Ascending aorta (tissue), 2 donors: Measurements from ENCODE around the gene NKAIN2. TPM values are rescaled to one million over a fixed set of nuclear protein-coding genes. Genes with fewer than 3 reads are reported as not detected.

ENCODE experiments used
- DNase-seq, 2 donors: peaks; one replicate each; pipeline ENCODE4 v3.0.0-alpha.2; 2019; ENCODE audit warnings: low spot score in 2 of 2
- H3K27ac ChIP-seq, 2 donors: fragments of 200-600 bp; sonication (generic); one replicate each; pipeline ENCODE4 v1.5.1; 2016 to 2017; ENCODE audit warnings: mild to moderate bottlenecking in 1 of 2
- H3K27me3 ChIP-seq: fragments of 200-600 bp; sonication (generic); one replicate; pipeline ENCODE4 v1.5.1; 2017
- H3K36me3 ChIP-seq, 2 donors: fragments of 200-600 bp; sonication (generic); one replicate each; pipeline ENCODE4 v1.5.1; 2016
- H3K4me1 ChIP-seq, 2 donors: fragments of 200-600 bp; sonication (generic); one replicate each; pipeline ENCODE4 v1.5.1; 2016 to 2017; ENCODE audit warnings: mild to moderate bottlenecking in 1 of 2
- H3K4me3 ChIP-seq, 2 donors: fragments of 200-600 bp; sonication (generic); one replicate each; pipeline ENCODE4 v1.5.1; 2016 to 2017; ENCODE audit warnings: mild to moderate bottlenecking in 1 of 2
- H3K9me3 ChIP-seq, 2 donors: fragments of 200-600 bp; sonication (generic); one replicate each; pipeline ENCODE4 v1.5.1; 2016
- CTCF ChIP-seq, 3 experiments: fragments of 200-600 bp in 2 of 3; fragments of 450-650 bp in 1 of 3; sonication (generic) in 2 of 3; IDR thresholded peaks; one replicate each; pipeline ENCODE4 v1.5.1; 2016 to 2019; ENCODE audit warnings: antibody characterized with exemption in 3 of 3, mild to moderate bottlenecking in 1 of 3, moderate library complexity in 1 of 3
- intact Hi-C: fragments of 100-400 bp; cut with DNase I; formaldehyde crosslinking; loops from one replicate; pipeline ENCODE4 v1.15.1; 2023
- total RNA-seq: library from RNA; depleted of rRNA; stranded (reverse); fragments of >200 nt; gene quantifications from one replicate; pipeline ENCODE4 v1.1.0, GENCODE V29; 2016

NKAIN2 gene
- total RNA-seq, 1 donor from 2014 or later: 0.11 TPM

- Histone ChIP-seq H3K36me3 (no peaks in the 10 kb centered on the region), H3K4me1 (no peaks in the 10 kb centered on the region), H3K9me3 (no peaks in the 10 kb centered on the region), H3K27me3 (no peaks in the 10 kb centered on the region), H3K4me3 (no peak overlapping the region), H3K27ac (no peak overlapping the region)
- intact Hi-C loops: no loop called here
- no peak for DNase-seq
- no peak for TF ChIP-seq CTCF (IDR thresholded peaks at IDR 0.05)
These were observed 675.2 kb downstream of the NKAIN2 start for GRCh38 chr6:124478906-124479305.

GRCh38 chr6:124479991-124480430, 676.3 kb downstream of the NKAIN2 start:
- H3K4me1 ChIP-seq: no peaks in the 10 kb centered on the region
- TF ChIP-seq CTCF (IDR thresholded peaks at IDR 0.05): no peak
- intact Hi-C loops: no loop called here
- no peak overlapping the region for H3K4me3 ChIP-seq
- H3K9me3 ChIP-seq: no peaks in the 10 kb centered on the region
- no peaks in the 10 kb centered on the region for H3K36me3 ChIP-seq
- no peaks in the 10 kb centered on the region for H3K27me3 ChIP-seq
- DNase-seq: no peak
- H3K27ac ChIP-seq: no peak overlapping the region

GRCh38 chr6:124482071-124482491, 678.4 kb downstream of the NKAIN2 start:
- no peaks in the 10 kb centered on the region for H3K36me3 ChIP-seq
- H3K27me3 ChIP-seq: no peaks in the 10 kb centered on the region
- no peaks in the 10 kb centered on the region for H3K4me1 ChIP-seq
- no peak for DNase-seq
- no peak for TF ChIP-seq CTCF (IDR thresholded peaks at IDR 0.05)
- intact Hi-C loops: no loop called here
- H3K4me3 ChIP-seq: no peak overlapping the region
- no peak overlapping the region for H3K27ac ChIP-seq
- H3K9me3 ChIP-seq: no peaks in the 10 kb centered on the region

- no peak overlapping the region for H3K27ac ChIP-seq
- H3K4me3 ChIP-seq: no peak overlapping the region
- H3K4me1 ChIP-seq: no peaks in the 10 kb centered on the region
- no peaks in the 10 kb centered on the region for H3K9me3 ChIP-seq
- H3K36me3 ChIP-seq: no peaks in the 10 kb centered on the region
- H3K27me3 ChIP-seq: no peaks in the 10 kb centered on the region
- intact Hi-C loops: no loop called here
- DNase-seq: no peak
- no peak for TF ChIP-seq CTCF (IDR thresholded peaks at IDR 0.05)
These were observed 684.2 kb downstream of the NKAIN2 start for GRCh38 chr6:124487623-124488431.

- no peaks in the 10 kb centered on the region for H3K36me3 ChIP-seq
- DNase-seq: no peak
These were observed 686.5 kb downstream of the NKAIN2 start for GRCh38 chr6:124490122-124490521.

More at GRCh38 chr6:124490122-124490521, 686.5 kb downstream of the NKAIN2 start:
- H3K9me3 ChIP-seq: no peaks in the 10 kb centered on the region
- intact Hi-C loops: no loop called here
- no peak for TF ChIP-seq CTCF (IDR thresholded peaks at IDR 0.05)
- H3K27me3 ChIP-seq: no peaks in the 10 kb centered on the region
- H3K27ac ChIP-seq: no peak overlapping the region
- no peaks in the 10 kb centered on the region for H3K4me1 ChIP-seq
- H3K4me3 ChIP-seq: no peak overlapping the region
